DMS79 (cell line): ENCODE data around the gene PAPOLG.
"Not testable (repeated sequence)": the region's sequence is repeated elsewhere in the genome, so short reads cannot be mapped to it uniquely, and the experiment has no call there.

ENCODE experiments used
- DNase-seq: peaks from one replicate; lab custom pipeline; 2025; lab: John Stamatoyannopoulos, UW

PAPOLG gene

GRCh38 chr2:60823694-60824305 lies 67.7 kb downstream of the PAPOLG start:
- DNase-seq = no peak

- no peak for DNase-seq
Observed at GRCh38 chr2:60825666-60826065, 69.6 kb downstream of the PAPOLG start.

- DNase-seq = no peak
Observed at GRCh38 chr2:60826111-60826510, 70.0 kb downstream of the PAPOLG start.

- not testable (repeated sequence) for DNase-seq
Observed at GRCh38 chr2:60826860-60827259, 70.8 kb downstream of the PAPOLG start.

- DNase-seq = no peak
Observed at GRCh38 chr2:60827369-60827768, 71.3 kb downstream of the PAPOLG start.

- DNase-seq = no peak
Observed at GRCh38 chr2:60830991-60831390, 74.9 kb downstream of the PAPOLG start.

GRCh38 chr2:60831921-60832320 lies 75.9 kb downstream of the PAPOLG start:
- DNase-seq = no peak

- DNase-seq = no peak
Observed at GRCh38 chr2:60832621-60833020, 76.6 kb downstream of the PAPOLG start.

- DNase-seq = no peak
Observed at GRCh38 chr2:60834270-60834717, 78.2 kb downstream of the PAPOLG start.

GRCh38 chr2:60836491-60836890 lies 80.4 kb downstream of the PAPOLG start:
- DNase-seq = no peak

- no peak for DNase-seq
Observed at GRCh38 chr2:60837123-60837522, 81.1 kb downstream of the PAPOLG start.

GRCh38 chr2:60838481-60838880 lies 82.4 kb downstream of the PAPOLG start:
- no peak for DNase-seq

GRCh38 chr2:60839126-60839813 lies 83.2 kb downstream of the PAPOLG start:
- no peak for DNase-seq

- no peak for DNase-seq
Observed at GRCh38 chr2:60840880-60841279, 84.8 kb downstream of the PAPOLG start.

GRCh38 chr2:60843006-60843405 lies 86.9 kb downstream of the PAPOLG start:
- no peak for DNase-seq

GRCh38 chr2:60844105-60844504 lies 88.0 kb downstream of the PAPOLG start:
- DNase-seq = no peak

- no peak for DNase-seq
Observed at GRCh38 chr2:60847854-60848253, 91.8 kb downstream of the PAPOLG start.
